Measurements from ENCODE around the gene LAX1.
"Not testable (repeated sequence)": the region's sequence is repeated elsewhere in the genome, so short reads cannot be mapped to it uniquely, and the experiment has no call there.

LAX1 gene

DNA sequence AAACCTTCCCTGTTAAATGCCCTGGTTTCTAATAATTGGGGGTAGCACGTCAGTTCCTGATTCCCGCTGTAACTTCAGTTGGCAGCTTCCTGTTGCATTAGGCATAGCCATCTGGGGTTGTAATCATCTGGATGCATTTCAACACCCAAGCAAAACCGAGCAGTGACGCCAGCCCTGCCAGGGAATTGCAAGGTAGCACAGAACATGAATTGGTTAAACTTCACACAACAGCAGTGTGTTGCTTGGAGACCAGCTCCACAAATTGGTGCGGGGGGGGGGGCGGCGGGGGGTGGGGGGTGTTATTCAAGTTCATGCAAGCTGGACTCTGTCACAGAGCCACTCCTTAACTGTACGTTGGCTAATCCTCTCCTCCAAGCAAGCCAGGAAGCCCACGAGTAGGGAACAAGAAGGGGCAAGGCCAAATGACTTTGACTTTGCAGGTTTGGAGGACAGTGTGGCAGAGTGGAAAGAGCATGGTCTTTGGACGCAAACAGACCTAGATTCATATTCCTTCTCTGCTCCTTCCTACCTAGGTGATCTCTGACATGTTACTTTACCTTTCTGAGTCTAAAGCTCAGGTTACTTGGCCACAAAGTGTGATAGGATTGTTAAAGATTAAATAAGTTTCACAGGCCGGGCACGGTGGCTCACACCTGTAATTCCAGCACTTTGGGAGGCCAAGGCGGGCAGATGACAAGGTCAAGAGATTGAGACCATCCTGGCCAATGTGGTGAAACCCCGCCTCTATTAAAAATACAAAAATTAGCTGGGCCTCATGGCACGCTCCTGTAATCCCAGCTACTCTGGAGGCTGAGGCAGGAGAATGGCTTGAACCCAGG is 4.7 kb downstream of the LAX1 start:
- no peak for DNase-seq

DNA sequence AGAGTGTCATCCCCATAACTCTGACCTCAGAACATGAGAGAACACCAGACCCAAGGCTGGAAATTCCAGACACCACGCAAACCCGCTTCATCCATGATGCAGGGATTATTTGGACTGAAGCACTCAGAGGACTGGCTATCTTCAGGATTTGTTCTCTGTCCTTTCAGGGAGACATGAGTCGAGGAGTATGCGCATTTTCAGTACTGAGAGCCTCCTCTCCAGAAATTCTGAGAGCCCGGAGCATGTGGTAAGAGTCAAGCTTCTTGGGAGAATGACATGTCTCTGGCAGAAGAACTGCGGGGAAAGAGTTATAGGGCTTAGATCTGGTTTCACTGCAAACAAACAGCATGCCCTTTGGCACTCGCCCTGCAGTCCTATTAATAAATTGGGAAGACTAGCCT is 6.9 kb downstream of the LAX1 start:
- no peak for DNase-seq

DNA sequence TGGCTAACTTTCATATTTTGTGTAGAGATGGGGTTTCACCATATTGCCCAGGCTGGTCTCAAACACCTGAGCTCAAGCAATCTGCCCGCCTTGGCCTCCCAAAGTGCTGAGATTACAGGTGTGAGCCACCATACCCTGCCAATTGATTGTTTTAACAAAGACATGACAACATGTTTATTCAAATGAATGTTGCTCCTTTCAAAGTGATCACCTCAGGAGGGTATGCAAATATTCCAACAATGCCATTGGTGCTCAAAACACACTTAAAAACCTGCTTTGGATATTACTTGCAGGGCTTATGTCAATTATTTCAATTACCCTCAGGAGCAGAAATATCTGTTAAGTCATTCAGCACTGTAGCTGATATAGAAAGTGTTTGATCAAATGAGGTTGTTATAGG is 7.9 kb downstream of the LAX1 start:
- no peak for DNase-seq

DNA sequence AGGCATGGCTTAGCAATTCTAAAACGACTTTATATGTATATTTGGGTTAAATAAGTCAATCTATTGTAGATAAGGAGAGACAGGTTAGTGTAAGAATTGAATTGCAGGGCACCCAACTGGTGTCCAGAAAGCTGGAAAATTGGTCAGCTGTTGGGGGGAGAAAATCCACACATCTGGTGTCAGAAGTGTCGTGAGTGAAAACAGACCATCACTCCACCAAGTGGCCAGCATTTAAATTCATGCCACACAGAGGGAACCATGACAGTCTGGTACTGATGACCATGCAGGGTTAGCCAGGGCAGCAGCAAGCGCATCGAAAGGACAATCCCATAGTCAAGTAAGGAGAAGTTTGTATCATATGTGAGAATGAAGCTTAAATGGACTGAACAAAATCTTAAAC is 11.7 kb downstream of the LAX1 start:
- no peak for DNase-seq

DNA sequence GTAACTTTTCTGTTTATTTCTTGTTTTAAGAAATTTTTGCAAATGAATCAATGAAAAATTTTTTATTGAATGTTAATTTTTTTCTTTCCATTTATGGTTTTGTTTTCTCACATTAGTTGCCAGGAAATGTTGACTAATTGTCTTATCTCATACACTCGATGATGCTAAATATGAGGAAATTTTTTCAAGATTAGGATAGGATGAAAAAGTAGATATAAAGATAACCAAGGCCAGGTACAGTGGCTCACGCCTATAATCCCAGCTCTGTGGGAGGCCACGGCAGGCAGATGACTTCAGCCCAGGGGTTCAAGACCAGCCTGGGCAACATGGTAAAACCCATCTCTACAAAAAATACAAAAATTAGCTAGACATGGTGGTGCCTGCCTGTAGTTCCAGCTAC is 12.6 kb downstream of the LAX1 start:
- no peak for DNase-seq

- no peak for DNase-seq
Observed at GRCh38 chr1:203778146-203778545, 13.2 kb downstream of the LAX1 start.

DNA sequence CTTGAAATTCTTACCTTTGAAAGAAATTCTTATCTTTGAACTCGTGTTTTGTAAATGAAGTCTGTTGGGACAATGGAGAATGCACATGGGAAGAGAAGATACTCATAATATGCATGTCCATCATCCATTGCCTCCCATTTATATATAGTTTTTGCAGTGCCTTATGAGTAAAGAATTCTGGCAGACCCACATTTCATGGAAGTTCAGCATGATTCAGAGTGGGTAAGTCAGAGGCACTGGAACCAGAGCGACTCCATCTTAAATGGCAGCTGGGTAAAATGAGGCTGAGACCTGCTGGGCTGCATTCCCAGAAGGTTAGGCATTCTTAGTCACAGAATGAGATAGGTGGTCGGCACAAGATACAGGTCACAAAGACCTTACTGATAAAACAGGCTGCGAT is 13.8 kb downstream of the LAX1 start:
- DNase-seq: no peak

DNA sequence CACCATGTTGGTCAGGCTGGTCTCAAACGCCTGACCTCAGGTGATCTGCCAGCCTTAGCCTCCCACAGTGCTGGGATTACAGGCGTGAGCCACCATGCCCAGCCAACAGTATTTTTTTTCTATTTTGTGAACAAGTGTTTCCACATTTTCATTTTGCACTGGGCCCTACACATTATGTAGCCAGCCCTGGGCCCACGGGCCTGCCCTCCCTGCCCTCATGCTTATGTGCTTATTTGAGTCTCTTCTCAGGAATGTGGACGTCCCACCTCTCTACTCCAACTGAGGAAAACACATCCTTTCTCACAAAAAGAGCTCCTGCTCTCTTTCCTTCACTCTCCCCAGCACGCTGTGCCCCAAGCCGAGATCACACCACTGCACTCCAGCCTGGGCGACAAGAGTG is 17.0 kb downstream of the LAX1 start:
- DNase-seq: no peak

DNA sequence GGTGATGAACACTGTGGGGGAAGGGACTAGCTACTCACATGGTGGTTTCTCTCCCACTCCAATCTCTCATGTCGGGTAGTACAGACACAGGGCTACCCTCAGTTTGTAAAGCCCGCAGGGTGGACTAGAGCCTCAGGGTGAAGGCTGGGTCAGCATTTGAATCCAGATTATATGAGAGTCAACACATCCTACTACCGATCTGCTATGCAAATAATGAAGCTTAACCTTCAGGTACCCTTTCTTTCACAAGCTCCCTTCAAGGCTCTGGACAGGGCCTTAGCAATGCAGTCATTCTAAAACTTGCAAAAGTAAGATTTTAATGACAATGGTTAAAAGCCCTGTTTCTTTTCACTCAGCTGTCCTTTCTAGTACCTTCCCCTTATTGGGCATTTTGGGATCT is 25.0 kb downstream of the LAX1 start:
- DNase-seq: no peak

- no peak for DNase-seq
Observed at GRCh38 chr1:203791498-203791897, 26.5 kb downstream of the LAX1 start.

GRCh38 chr1:203792486-203792885 is 27.5 kb downstream of the LAX1 start:
- DNase-seq: no peak

DNA sequence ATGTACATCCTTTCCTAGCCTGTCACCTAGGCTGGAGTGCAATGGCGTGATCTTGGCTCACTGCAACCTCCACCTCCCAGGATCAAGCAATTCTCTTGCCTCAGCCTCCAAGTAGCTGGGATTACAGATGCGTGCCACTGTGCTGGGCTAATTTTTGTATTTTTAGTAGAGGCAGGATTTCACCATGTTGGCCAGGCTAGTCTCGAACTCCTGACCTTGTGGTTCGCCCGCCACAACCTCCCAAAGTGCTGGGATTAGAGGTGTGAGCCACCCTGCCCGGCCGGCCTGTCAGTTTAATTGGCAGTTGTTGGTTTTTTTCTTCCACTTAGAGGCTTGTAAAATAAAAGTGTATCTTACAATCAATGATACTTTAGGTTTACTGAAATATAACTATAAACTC is 28.6 kb downstream of the LAX1 start:
- not testable (repeated sequence) for DNase-seq

GRCh38 chr1:203794764-203795440 is 29.9 kb downstream of the LAX1 start:
- DNase-seq: no peak

DNA sequence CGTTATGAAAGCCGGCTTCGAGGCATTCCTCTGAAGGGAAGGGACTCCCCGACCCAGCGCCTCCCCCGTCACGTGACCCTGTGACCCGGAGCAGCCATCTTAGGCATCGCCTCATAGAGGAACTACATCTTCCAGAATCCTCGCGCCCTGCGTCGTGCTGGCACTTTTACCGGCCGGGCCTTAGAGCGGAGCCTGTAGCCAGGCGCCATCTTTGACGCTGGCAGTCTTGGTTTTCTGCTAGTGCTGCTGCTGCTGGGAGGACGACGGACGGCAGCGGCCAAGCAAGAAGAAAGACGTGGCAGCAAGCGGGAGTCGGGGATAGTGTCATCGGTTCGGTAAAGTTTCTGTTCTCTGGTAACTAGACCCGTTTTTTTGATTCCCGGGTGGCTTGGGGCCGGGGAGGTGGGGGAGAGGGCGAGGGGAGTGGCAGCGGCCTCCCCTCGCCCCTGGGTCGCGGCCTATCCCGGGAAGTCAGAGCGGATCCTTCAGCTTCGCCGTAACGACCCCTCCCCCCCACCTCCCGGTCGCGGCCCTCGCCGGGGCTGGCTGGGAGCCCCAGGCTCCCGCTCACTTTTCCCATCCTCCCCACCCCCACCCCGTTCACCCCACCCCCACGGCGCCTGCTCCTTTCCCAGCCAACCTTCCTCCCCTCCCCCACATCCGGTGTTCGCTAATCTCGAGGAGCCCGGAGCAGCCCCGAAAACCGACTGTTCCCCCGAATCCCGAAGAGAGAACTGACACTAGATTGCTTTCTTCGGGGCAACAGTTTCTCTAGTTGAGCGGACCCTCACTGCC is 30.7 kb downstream of the LAX1 start, which contains the start of the genes ZBED6 and ZC3H11A:
Gene ZBED6, plus strand, starts transcription at position 183 of the 795 bp plus-strand sequence. CDS start 1,900 bp downstream, outside the sequence.
Gene ZC3H11A, plus strand, starts transcription at position 183 of the 795 bp plus-strand sequence. CDS start 21,448 bp downstream, outside the sequence.
- peak; percentile 91 for DNase-seq

GRCh38 chr1:203796236-203796605 is 31.2 kb downstream of the LAX1 start:
- no peak for DNase-seq

GRCh38 chr1:203797216-203797615 is 32.2 kb downstream of the LAX1 start:
- DNase-seq: no peak

GRCh38 chr1:203797948-203798655 is 33.1 kb downstream of the LAX1 start:
- no peak for DNase-seq

DNA sequence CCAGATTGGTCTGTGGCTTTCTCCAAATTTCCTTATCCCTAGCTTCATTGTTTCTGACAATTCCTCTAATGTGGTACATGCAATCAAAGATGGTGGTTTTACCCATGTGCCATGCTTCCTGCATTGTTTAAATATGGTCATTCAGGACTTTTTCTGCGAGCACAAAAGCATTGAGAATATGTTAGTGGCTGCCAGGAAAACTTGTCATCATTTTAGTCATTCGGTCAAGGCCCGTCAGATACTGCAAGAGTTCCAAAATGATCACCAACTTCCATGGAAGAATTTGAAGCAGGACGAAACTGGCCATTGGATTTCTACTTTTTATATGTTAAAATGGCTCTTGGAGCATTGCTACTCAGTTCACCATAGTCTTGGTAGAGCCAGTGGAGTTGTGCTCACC is 34.2 kb downstream of the LAX1 start:
- DNase-seq: no peak

GRCh38 chr1:203799971-203800370 is 35.0 kb downstream of the LAX1 start:
- DNase-seq: no peak

DNA sequence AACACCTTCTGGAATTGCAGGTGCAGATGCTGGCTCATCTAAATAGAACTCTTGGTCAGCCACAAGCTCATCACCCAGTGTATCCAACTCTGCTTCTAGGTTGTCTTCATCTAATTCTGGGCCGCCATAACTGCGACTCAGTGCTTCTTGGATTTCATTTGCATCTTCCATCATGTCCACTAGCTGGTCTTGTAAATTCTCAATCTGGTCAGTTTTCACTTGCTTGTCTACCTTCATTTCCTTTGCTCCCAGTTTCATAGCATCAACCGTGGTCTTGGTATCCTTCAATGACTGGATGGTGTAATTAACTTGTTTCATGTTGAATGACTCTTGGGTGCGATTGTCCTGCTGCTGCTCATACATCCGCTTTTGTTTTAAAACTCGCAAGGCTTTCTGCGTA is 40.7 kb downstream of the LAX1 start:
- no peak for DNase-seq

- no peak for DNase-seq
Observed at GRCh38 chr1:203807196-203807595, 42.2 kb downstream of the LAX1 start.

DNA sequence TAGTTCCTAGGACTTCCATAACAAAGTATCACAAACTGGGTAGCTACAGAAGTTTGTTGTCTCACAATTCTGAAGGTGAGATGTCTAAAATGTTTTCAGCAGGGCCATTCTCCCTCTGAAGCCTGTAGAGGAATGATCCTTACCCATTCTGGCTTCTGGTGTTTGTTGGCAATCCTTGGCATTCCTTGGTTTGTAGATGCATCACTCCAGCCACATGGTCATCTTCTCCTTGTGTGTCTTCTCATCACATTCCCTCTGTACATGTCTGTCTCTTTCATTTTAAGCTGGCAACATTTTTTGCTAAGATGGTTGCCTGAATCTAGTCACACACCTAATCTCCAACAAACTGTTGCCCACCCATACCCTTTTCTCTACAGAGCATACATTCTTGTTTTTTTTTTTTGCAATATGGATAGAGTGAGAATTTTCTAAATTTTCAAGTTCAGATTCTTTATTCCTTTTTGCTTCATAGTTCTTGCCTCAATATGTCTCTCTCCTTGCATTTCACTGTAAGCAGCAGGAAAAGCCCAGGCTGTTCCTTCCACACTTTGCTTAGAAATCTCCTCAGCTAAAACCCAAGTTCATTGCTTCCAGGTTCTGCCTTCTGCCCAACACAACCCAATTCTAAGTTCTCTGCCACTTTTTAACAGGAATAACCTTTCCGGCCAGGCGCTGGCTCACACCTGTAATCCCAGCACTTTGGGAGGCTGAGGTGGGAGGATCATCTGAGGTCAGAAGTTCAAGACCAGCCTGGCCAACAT is 48.8 kb downstream of the LAX1 start:
- no peak for DNase-seq
